Measurements from ENCODE around the gene TADA2B. TPM values are rescaled to one million over a fixed set of nuclear protein-coding genes. Genes with fewer than 3 reads are reported as not detected.

Gene TADA2B
- 9.9 and 11.0 TPM in 2 replicates for total RNA-seq

GRCh38 chr4:7043284-7044136, at the start of gene TADA2B:
TSS of gene TADA2B (plus strand) at chr4:7043372. CDS start at chr4:7043580, 208 bp downstream.

GRCh38 chr4:7067452-7068278, 24.5 kb downstream of the TADA2B start, which contains the start of gene GRPEL1:
TSS of gene GRPEL1 (minus strand) at chr4:7068064. CDS start at chr4:7068032, 32 bp downstream.

Other genes starting within 250 kb of the TADA2B start
- gene TBC1D14, start 133.5 kb upstream of the TADA2B start, total RNA-seq: 17.7 and 20.1 TPM in 2 replicates
- gene GRPEL1, start 24.7 kb downstream of the TADA2B start, total RNA-seq: 44.6 and 45.1 TPM in 2 replicates
- gene SORCS2, start 149.2 kb downstream of the TADA2B start, total RNA-seq: 0.16 and 0.18 TPM in 2 replicates